ENCODE results near the gene P2RY10. TPM values are rescaled to one million over a fixed set of nuclear protein-coding genes. Genes with fewer than 3 reads are reported as not detected.
"Not testable (repeated sequence)": the region's sequence is repeated elsewhere in the genome, so short reads cannot be mapped to it uniquely, and the experiment has no call there.

P2RY10 gene
- total and polyA plus RNA-seq, 4 donors: 0.14 to 6.3 (median 1.0) TPM

DNA sequence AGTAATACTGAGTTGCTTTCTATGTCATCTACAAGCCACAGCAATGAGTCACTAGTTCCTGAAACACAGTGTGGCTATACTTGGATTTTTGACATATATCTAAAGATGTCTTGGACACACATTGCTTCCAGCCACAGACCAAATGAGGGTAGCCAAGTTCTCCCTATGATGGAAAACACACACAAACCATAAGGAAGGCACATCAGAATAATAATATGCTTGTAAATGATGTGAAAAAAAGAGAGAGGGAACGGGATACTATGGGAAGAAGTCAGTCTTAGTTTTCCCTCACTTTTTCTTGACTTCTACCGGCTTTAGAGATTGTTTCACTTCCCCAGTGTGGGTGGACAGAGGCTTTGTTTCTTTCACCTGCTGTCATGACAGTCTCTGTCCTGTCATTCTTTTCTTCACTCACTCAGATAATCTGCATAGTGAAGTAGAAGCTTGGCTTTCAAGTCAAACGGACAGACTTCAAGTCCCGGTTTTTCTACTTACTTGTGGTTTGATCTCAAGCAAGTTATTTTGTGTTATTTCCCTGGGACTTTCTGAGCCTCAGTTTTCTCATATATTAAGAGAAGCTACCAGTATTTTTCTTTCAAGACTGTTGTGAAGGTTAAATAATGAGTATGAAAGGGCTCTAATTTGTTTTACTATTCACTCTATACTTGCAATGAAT lies 34.7 kb downstream of the P2RY10 start:
- Histone ChIP-seq H3K4me3 (no peak overlapping the region), H3K9ac (ENCODE audit: insufficient read depth in 1 of 2, low read length in 2 of 2) (no peak overlapping the region), H3K9me3 (ENCODE audit: control insufficient read depth in 4 of 4, insufficient read depth in 3 of 4, low read length in 3 of 4) (no peaks in the 10 kb centered on the region), H3K27me3 (ENCODE audit: control insufficient read depth in 3 of 3, insufficient read depth in 3 of 3, low read length in 2 of 3) (no peaks in the 10 kb centered on the region), H3K4me1 (ENCODE audit: control insufficient read depth in 5 of 5, insufficient read depth in 5 of 5, low read length in 5 of 5) (no peaks in the 10 kb centered on the region), H3K36me3 (ENCODE audit: control insufficient read depth in 4 of 4, insufficient read depth in 4 of 4, low read length in 4 of 4) (no peaks in the 10 kb centered on the region), H3K27ac (ENCODE audit: low read depth in 1 of 2, low read length in 1 of 2) (no peak overlapping the region)
- 49 to 62% methylated on average over 4 of the region's 4 CpGs for WGBS, 2 donors
- TF ChIP-seq, protein P1, sequence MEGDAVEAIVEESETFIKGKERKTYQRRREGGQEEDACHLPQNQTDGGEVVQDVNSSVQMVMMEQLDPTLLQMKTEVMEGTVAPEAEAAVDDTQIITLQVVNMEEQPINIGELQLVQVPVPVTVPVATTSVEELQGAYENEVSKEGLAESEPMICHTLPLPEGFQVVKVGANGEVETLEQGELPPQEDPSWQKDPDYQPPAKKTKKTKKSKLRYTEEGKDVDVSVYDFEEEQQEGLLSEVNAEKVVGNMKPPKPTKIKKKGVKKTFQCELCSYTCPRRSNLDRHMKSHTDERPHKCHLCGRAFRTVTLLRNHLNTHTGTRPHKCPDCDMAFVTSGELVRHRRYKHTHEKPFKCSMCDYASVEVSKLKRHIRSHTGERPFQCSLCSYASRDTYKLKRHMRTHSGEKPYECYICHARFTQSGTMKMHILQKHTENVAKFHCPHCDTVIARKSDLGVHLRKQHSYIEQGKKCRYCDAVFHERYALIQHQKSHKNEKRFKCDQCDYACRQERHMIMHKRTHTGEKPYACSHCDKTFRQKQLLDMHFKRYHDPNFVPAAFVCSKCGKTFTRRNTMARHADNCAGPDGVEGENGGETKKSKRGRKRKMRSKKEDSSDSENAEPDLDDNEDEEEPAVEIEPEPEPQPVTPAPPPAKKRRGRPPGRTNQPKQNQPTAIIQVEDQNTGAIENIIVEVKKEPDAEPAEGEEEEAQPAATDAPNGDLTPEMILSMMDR (IDR thresholded peaks at IDR 0.05; ENCODE audit: control extremely low read depth, extremely low read depth): no peak
- DNase-seq: no peak
- ATAC-seq (ENCODE audit: insufficient read depth, low FRiP score): no peak

DNA sequence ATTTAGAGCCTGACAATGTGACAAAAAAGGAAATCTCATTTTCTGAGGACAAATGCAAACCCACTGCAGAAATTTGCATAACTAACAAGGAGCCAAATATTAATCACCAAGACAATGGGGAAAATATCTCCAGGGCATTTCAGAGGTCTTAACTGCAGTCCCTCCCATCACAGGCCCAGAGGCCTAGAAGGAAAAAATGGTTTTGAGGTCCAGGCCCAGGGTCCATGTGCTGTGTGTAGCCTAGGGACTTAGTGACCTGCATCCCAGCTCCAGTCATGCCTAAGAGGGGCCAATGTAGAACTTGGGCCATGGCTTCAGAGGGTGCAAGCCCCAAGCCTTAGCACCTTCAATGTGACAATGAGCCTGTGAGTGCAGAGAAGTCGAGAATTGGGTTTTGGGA lies 44.2 kb downstream of the P2RY10 start:
- no peaks in the 10 kb centered on the region for H3K27me3 ChIP-seq (ENCODE audit: control insufficient read depth in 3 of 3, insufficient read depth in 3 of 3, low read length in 2 of 3)
- no peak overlapping the region for H3K4me3 ChIP-seq
- H3K9ac ChIP-seq (ENCODE audit: insufficient read depth in 1 of 2, low read length in 2 of 2): no peak overlapping the region
- H3K9me3 ChIP-seq (ENCODE audit: control insufficient read depth in 4 of 4, insufficient read depth in 3 of 4, low read length in 3 of 4): peaks cover 0 to 15% (median 2%) of the 10 kb centered on the region in 4 donors
- TF ChIP-seq, protein P1 (IDR thresholded peaks at IDR 0.05; ENCODE audit: control extremely low read depth, extremely low read depth): no peak
- DNase-seq (no peak), ATAC-seq (ENCODE audit: insufficient read depth, low FRiP score) (no peak)
- no peaks in the 10 kb centered on the region for H3K4me1 ChIP-seq (ENCODE audit: control insufficient read depth in 5 of 5, insufficient read depth in 5 of 5, low read length in 5 of 5)
- H3K27ac ChIP-seq (ENCODE audit: low read depth in 1 of 2, low read length in 1 of 2): no peak overlapping the region
- 29 to 83% methylated on average over 1 of the region's 1 CpG for WGBS, 2 donors
- H3K36me3 ChIP-seq (ENCODE audit: control insufficient read depth in 4 of 4, insufficient read depth in 4 of 4, low read length in 4 of 4): no peaks in the 10 kb centered on the region

DNA sequence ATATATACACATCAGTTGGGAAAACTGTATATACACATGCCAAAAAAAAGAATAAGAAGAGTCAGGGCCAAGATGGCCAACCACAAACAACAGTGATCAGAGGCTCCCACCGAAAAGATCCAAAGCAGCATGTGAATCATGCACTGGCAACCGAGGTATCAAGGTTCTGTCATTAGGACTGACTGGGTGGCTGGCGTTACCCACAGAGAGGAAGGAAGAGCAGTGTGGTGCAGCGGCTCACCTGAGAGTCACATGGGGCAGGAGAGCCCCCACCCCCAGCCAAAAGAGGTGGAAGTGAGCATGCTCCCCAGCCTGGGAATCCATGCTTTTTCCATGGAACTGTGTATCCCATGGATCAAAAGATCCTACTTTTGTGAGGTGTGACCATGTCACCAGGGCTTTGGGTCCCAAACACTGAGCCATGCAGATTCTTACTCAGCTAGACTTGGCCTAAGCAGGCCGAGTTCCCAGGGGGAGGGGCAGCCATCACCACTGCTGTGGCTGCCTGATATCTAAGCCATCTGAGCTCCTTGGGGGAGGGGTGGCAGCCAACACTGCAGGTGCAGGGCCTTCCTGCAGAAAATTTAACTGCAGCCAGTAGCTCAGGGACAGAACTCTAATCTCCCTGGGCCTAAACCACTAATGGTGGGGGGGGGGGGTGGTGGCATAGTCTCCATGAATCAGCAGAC lies 52.8 kb downstream of the P2RY10 start:
- Histone ChIP-seq H3K4me1 (ENCODE audit: control insufficient read depth in 5 of 5, insufficient read depth in 5 of 5, low read length in 5 of 5) (no peaks in the 10 kb centered on the region), H3K4me3 (no peak overlapping the region), H3K36me3 (ENCODE audit: control insufficient read depth in 4 of 4, insufficient read depth in 4 of 4, low read length in 4 of 4) (no peaks in the 10 kb centered on the region), H3K9ac (ENCODE audit: insufficient read depth in 1 of 2, low read length in 2 of 2) (no peak overlapping the region), H3K27ac (ENCODE audit: low read depth in 1 of 2, low read length in 1 of 2) (no peak overlapping the region), H3K9me3 (ENCODE audit: control insufficient read depth in 4 of 4, insufficient read depth in 3 of 4, low read length in 3 of 4) (peaks cover 0 to 4% (median 1%) of the 10 kb centered on the region in 4 donors), H3K27me3 (ENCODE audit: control insufficient read depth in 3 of 3, insufficient read depth in 3 of 3, low read length in 2 of 3) (no peaks in the 10 kb centered on the region)
- no peak for DNase-seq
- ATAC-seq (ENCODE audit: insufficient read depth, low FRiP score): no peak
- TF ChIP-seq, protein P1 (IDR thresholded peaks at IDR 0.05; ENCODE audit: control extremely low read depth, extremely low read depth): no peak
- 68 to 81% methylated on average over 5 of the region's 5 CpGs for WGBS, 2 donors

DNA sequence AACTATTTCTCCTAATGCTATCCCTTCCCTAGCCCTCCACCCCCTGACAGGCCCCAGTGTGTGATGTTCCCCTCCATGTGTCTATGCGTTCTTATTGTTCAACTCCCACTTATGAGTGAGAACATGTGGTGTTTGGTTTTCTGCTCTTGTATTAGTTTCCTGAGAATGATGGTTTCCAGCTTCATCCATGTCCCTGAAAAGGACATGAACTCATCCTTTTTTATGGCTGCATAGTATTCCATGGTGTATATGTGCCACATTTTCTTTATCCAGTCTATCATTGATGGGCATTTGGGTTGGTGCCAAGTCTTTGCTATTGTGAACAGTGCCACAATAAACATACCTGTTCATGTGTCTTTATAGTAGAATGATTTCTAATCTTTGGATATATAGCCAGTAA lies 62.3 kb downstream of the P2RY10 start:
- not testable (repeated sequence) for ATAC-seq (ENCODE audit: insufficient read depth, low FRiP score); H3K27me3 ChIP-seq (ENCODE audit: control insufficient read depth in 3 of 3, insufficient read depth in 3 of 3, low read length in 2 of 3); H3K36me3 ChIP-seq (ENCODE audit: control insufficient read depth in 4 of 4, insufficient read depth in 4 of 4, low read length in 4 of 4); H3K9ac ChIP-seq (ENCODE audit: insufficient read depth in 1 of 2, low read length in 2 of 2); H3K27ac ChIP-seq (ENCODE audit: low read depth in 1 of 2, low read length in 1 of 2); DNase-seq; H3K9me3 ChIP-seq (ENCODE audit: control insufficient read depth in 4 of 4, insufficient read depth in 3 of 4, low read length in 3 of 4); H3K4me1 ChIP-seq (ENCODE audit: control insufficient read depth in 5 of 5, insufficient read depth in 5 of 5, low read length in 5 of 5); H3K4me3 ChIP-seq
- WGBS, 2 donors: 91 to 100% methylated on average over 1 of the region's 1 CpG

Other genes with a start within 250 kb of the P2RY10 start
- 1 to 10 TPM in 1 of 2 donors, not detected in 1; 2.2 TPM for gene LPAR4, start 197.7 kb upstream of the P2RY10 start, total RNA-seq
- gene LPAR4, start 197.7 kb upstream of the P2RY10 start, polyA plus RNA-seq: under 1 TPM; 0.03 to 0.30 TPM
- 1 to 10 TPM in 1 of 2 donors, under 1 TPM in 1; 0.58 to 5.8 TPM for gene GPR174, start 199.3 kb downstream of the P2RY10 start, total RNA-seq
- gene GPR174, start 199.3 kb downstream of the P2RY10 start, polyA plus RNA-seq: under 1 TPM; 0.19 to 0.22 TPM